NT2/D1 (cell line): ENCODE data around the gene EXD3.

Experiments used
- SUZ12 ChIP-seq: IDR thresholded peaks from 2 replicates; pipeline ENCODE4 v1.6.1; 2011; ENCODE audit not compliant: insufficient read length, insufficient read depth; ENCODE audit errors: extremely low read depth
- YY1 ChIP-seq: IDR thresholded peaks from 2 replicates; pipeline ENCODE4 v1.6.1; 2011; ENCODE audit not compliant: insufficient read length, insufficient read depth

DNA sequence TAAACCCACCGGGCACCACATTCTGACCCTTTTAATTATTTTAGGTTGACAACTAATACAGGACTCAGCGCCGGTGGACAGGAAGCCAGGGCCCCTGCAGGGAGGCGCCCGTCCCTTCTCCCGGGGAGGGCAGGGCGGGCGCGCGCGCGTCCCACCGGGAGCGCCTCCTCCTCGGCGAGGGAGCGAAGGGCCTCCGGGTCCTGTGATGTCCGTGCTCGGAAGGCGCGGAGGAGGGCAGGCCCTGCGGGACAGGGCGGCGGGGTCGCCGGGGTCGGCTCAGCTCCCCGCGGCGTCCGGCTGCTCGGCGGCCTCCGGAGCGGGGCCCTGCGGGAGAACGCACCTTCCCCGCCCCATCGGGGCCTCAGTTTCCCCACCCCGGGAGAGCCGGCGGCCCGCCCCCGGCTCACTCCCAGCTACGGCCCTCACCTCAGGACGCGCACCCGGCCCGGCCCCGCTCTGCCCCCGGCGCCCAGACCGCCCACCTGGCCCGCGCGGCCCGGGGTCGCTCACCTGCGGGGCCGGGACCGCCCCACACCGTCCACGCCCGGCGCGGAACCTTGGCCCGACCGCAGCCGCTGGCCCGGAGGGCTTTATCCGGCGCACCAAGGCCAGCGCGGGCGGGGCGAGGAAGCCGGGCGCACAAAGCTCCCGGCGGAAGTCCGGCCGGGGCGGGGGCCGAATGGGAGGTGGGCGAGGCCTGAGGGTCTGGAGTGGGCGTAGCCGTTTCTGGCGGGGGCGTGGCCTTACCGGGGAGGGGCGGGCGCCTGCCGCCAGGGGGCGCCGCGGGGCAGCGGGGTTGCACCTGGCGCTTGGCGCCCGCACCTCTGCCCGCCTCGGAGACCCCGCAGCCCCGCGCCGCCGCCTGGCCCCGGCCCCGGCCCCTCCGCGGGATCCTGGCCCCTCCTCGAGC is at the start of gene EXD3, which contains the start of gene NOXA1:
- TF ChIP-seq SUZ12 (no peak), YY1 (no peak)
